ENCODE data around the gene POU6F2.

POU6F2 gene

DNA sequence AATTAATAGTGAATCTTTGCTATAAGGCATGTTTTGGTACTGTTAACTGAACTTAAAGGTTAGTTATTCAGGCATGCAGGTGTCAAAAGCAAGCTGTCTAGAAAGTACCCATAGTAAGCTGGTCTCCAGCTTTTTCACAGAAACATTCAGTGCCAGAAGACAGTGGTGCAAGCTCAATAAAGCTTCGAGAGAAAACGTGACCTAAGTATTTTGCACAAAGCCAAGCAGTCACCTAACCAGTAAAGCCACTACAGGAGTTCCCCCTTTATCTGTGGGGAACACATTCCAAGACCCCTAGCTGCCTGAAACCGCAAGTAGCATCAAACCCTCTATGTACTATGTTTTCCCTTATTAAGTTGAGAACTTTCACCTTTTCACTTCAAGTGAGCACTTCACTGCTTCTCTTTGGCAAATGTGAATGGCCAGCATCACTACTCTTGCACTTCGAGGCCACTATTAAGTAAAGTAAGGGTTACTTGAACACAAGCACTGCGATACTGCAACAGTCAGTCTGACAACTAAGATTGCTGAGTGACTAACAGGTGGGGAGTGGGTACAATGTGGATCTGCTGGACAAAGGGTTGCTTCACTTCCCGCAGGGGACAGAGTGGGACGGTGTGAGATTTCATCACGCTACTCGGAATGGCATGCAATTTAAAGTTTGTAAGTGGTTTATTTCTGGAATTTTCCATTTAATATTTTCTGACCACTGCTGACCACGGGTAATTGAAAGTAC, 334.7 kb downstream of the POU6F2 start:
- no peak overlapping the region for H3K27ac ChIP-seq
- TF ChIP-seq, protein P1, sequence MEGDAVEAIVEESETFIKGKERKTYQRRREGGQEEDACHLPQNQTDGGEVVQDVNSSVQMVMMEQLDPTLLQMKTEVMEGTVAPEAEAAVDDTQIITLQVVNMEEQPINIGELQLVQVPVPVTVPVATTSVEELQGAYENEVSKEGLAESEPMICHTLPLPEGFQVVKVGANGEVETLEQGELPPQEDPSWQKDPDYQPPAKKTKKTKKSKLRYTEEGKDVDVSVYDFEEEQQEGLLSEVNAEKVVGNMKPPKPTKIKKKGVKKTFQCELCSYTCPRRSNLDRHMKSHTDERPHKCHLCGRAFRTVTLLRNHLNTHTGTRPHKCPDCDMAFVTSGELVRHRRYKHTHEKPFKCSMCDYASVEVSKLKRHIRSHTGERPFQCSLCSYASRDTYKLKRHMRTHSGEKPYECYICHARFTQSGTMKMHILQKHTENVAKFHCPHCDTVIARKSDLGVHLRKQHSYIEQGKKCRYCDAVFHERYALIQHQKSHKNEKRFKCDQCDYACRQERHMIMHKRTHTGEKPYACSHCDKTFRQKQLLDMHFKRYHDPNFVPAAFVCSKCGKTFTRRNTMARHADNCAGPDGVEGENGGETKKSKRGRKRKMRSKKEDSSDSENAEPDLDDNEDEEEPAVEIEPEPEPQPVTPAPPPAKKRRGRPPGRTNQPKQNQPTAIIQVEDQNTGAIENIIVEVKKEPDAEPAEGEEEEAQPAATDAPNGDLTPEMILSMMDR (conservative IDR thresholded peaks at IDR 0.05), result no peak

DNA sequence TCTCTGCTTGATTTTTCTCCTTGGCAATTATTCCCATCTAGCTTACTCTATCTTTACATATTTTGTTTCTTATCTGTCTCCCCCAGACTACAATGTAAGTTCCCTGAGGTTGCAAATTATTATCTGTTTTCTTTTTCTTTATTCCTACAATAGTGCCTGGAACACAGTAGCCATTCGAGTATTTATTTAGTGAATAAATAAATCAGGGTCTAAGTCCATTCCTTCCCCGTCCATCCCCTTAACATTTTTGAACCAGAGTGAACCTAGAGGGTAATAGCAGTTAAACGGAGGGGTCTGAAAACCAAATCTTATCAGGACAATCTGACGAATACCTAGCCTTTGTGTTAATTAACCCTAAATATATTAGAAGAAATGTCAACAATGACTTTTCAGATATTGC, 335.7 kb downstream of the POU6F2 start:
- TF ChIP-seq, protein P1 (conservative IDR thresholded peaks at IDR 0.05), result no peak
- H3K27ac ChIP-seq, result no peak overlapping the region

GRCh38 chr7:39313974-39314373, 336.3 kb downstream of the POU6F2 start:
- TF ChIP-seq, protein P1 (conservative IDR thresholded peaks at IDR 0.05), result no peak
- H3K27ac ChIP-seq, result no peak overlapping the region

DNA sequence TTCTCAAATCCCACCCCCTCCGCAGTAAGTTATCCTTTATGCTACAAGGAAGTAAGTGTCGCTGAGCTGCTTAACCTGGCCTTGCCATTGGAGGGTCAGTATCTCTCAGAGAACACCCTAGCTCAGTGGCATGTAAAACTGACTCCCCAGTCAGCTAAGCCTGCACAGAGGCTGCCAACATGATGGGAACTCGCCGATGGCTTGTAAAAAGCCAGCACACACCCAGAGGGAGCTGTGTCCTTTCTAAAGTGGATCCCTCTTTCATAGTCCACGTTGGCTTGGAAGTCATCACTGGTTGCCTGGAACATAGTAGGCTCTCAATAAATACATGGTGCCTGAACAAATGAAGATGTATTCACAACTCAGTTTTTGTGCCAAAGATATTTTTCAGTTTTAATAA, 339.4 kb downstream of the POU6F2 start:
- TF ChIP-seq, protein P1 (conservative IDR thresholded peaks at IDR 0.05), result no peak; the same call in 1 of the 2 replicates
- no peak overlapping the region for H3K27ac ChIP-seq

- TF ChIP-seq, protein P1 (conservative IDR thresholded peaks at IDR 0.05), result no peak
Observed at GRCh38 chr7:39317896-39318295, 340.2 kb downstream of the POU6F2 start.

GRCh38 chr7:39321245-39321644, 343.5 kb downstream of the POU6F2 start:
- TF ChIP-seq, protein P1 (conservative IDR thresholded peaks at IDR 0.05), result no peak
- no peak overlapping the region for H3K27ac ChIP-seq

More at GRCh38 chr7:39317896-39318295, 340.2 kb downstream of the POU6F2 start:
- H3K27ac ChIP-seq, result no peak overlapping the region

GRCh38 chr7:39321909-39322498, 344.3 kb downstream of the POU6F2 start:
- H3K27ac ChIP-seq, result no peak overlapping the region
- TF ChIP-seq, protein P1 (conservative IDR thresholded peaks at IDR 0.05), result no peak

All from VCaP (cell line).